K562 (cell line): ENCODE data around the gene NAPEPLD. TPM values are rescaled to one million over a fixed set of nuclear protein-coding genes. Genes with fewer than 3 reads are reported as not detected.

ENCODE experiments used
- ATF6 ChIP-seq: sonication (generic); formaldehyde crosslinking; IDR thresholded peaks from 2 replicates; pipeline ENCODE4 v1.4.0; 2020; ENCODE audit warnings: mild to moderate bottlenecking, missing genetic modification reagents
- ATF7 ChIP-seq: fragments of 450-650 bp; IDR thresholded peaks from 2 replicates; pipeline ENCODE4 v1.7.1; 2014; ENCODE audit warnings: mild to moderate bottlenecking, moderate library complexity
- CHD4 ChIP-seq: fragments of 200-600 bp; sonication (generic); IDR thresholded peaks from 3 replicates; pipeline ENCODE4 v1.6.1; 2012; ENCODE audit warnings: low read depth, mild to moderate bottlenecking, mixed read lengths, low read length, inconsistent platforms; ENCODE audit not compliant: insufficient read depth, insufficient replicate concordance, poor library complexity, severe bottlenecking
- DDX20 ChIP-seq: fragments of 450-650 bp; IDR thresholded peaks from 2 replicates; pipeline ENCODE4 v1.6.1; 2016; ENCODE audit warnings: missing genetic modification characterization, low read depth, mild to moderate bottlenecking, missing compliant biosample characterization, moderate library complexity
- EWSR1 ChIP-seq: fragments of 450-650 bp; IDR thresholded peaks from 2 replicates; pipeline ENCODE4 v1.6.1; 2018; ENCODE audit warnings: borderline replicate concordance, mild to moderate bottlenecking, low read depth, moderate library complexity; ENCODE audit not compliant: partially characterized antibody
- HOXB6 ChIP-seq: fragments of 250-450 bp; sonication (Bioruptor Pico); IDR thresholded peaks from 2 replicates; pipeline ENCODE4 v1.5.1; 2022; ENCODE audit warnings: mild to moderate bottlenecking, borderline replicate concordance
- KDM2B ChIP-seq: fragments of 250-450 bp; sonication (Bioruptor Pico); IDR thresholded peaks from 2 replicates; pipeline ENCODE4 v1.8.0; 2021; ENCODE audit warnings: mild to moderate bottlenecking, moderate library complexity
- KLF1 ChIP-seq: fragments of 450-650 bp; IDR thresholded peaks from 2 replicates; pipeline ENCODE4 v1.6.1; 2016; ENCODE audit warnings: missing genetic modification characterization, missing compliant biosample characterization
- PTBP1 ChIP-seq: fragments of 200-400 bp; formaldehyde crosslinking; IDR thresholded peaks from 2 replicates; pipeline ENCODE4 v1.6.1; 2017; ENCODE audit warnings: low read depth, low read length
- SMARCA4 ChIP-seq: fragments of 450-650 bp; IDR thresholded peaks from 2 replicates; pipeline ENCODE4 v1.6.1; 2016
- TRIM28 ChIP-seq: fragments of 450-650 bp; IDR thresholded peaks from 2 replicates; pipeline ENCODE4 v1.6.1; 2017
- polyA plus RNA-seq, 8 experiments: library from polyadenylated mRNA; depleted of rRNA in 4 of 8; stranded (reverse) in 5 of 8; unstranded in 3 of 8; fragments of >200 nt; fragmentation: Nextera tagmentation in 2 of 8; fragmentation: Illumina TruSeq in 1 of 8; extraction: Ambion mirVana in 2 of 8; extraction: Trizol in 1 of 8; gene quantifications; 2 replicates each; pipeline versions ENCODE4 v1.2.1 to v1.2.3, GENCODE V29; 2011 to 2014; ENCODE audit warnings: inconsistent platforms in 1 of 8, missing spikeins in 1 of 8
- total RNA-seq, 7 experiments: library from RNA; depleted of rRNA in 6 of 7; stranded (reverse); fragments of >200 nt in 6 of 7; fragmentation: Illumina TruSeq in 2 of 7; extraction: Trizol in 2 of 7; gene quantifications; 2 replicates each; pipeline versions ENCODE4 v1.2.1 to v1.2.3, GENCODE V29; 2011 to 2021; ENCODE audit warnings: low replicate concordance in 1 of 7
- TF ChIP-seq, protein P1 (sequence below): sonication (generic); formaldehyde crosslinking; IDR thresholded peaks from 2 replicates; pipeline ENCODE4 v1.8.0; 2022; ENCODE audit warnings: mild to moderate bottlenecking, missing genetic modification reagents
- TF ChIP-seq, protein P2 (sequence below): fragments of 450-650 bp; IDR thresholded peaks from 2 replicates; pipeline ENCODE4 v1.6.1; 2016; ENCODE audit warnings: antibody characterized with exemption
- TF ChIP-seq, protein P3 (sequence below): sonication (generic); formaldehyde crosslinking; IDR thresholded peaks from 2 replicates; pipeline ENCODE4 v1.8.0; 2022; ENCODE audit warnings: missing genetic modification reagents, mild to moderate bottlenecking, moderate library complexity, borderline replicate concordance

NAPEPLD gene
- total and polyA plus RNA-seq, 9 of the 15 experiments (the other 6 are each of a cell fraction or from before 2014, with no cell fraction given): 3.2 to 11.0 (median 7.5) TPM

- TF ChIP-seq, protein P1, sequence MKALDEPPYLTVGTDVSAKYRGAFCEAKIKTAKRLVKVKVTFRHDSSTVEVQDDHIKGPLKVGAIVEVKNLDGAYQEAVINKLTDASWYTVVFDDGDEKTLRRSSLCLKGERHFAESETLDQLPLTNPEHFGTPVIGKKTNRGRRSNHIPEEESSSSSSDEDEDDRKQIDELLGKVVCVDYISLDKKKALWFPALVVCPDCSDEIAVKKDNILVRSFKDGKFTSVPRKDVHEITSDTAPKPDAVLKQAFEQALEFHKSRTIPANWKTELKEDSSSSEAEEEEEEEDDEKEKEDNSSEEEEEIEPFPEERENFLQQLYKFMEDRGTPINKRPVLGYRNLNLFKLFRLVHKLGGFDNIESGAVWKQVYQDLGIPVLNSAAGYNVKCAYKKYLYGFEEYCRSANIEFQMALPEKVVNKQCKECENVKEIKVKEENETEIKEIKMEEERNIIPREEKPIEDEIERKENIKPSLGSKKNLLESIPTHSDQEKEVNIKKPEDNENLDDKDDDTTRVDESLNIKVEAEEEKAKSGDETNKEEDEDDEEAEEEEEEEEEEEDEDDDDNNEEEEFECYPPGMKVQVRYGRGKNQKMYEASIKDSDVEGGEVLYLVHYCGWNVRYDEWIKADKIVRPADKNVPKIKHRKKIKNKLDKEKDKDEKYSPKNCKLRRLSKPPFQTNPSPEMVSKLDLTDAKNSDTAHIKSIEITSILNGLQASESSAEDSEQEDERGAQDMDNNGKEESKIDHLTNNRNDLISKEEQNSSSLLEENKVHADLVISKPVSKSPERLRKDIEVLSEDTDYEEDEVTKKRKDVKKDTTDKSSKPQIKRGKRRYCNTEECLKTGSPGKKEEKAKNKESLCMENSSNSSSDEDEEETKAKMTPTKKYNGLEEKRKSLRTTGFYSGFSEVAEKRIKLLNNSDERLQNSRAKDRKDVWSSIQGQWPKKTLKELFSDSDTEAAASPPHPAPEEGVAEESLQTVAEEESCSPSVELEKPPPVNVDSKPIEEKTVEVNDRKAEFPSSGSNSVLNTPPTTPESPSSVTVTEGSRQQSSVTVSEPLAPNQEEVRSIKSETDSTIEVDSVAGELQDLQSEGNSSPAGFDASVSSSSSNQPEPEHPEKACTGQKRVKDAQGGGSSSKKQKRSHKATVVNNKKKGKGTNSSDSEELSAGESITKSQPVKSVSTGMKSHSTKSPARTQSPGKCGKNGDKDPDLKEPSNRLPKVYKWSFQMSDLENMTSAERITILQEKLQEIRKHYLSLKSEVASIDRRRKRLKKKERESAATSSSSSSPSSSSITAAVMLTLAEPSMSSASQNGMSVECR (CRISPR knock-in tag): peak; percentile 96
- TF ChIP-seq CHD4 (peak; percentile 68), KLF1 (tag) (peak; percentile 81), DDX20 (tag) (no peak), TRIM28 (peak; percentile 50; the same call in 1 of the 2 replicates), HOXB6 (no peak), EWSR1 (no peak), ATF7 (peak; percentile 73), KDM2B (CRISPR knock-in tag) (no peak), SMARCA4 (peak; percentile 54; the same call in 1 of the 2 replicates), PTBP1 (peak; percentile 99), ATF6 (no peak)
- TF ChIP-seq, protein P2, sequence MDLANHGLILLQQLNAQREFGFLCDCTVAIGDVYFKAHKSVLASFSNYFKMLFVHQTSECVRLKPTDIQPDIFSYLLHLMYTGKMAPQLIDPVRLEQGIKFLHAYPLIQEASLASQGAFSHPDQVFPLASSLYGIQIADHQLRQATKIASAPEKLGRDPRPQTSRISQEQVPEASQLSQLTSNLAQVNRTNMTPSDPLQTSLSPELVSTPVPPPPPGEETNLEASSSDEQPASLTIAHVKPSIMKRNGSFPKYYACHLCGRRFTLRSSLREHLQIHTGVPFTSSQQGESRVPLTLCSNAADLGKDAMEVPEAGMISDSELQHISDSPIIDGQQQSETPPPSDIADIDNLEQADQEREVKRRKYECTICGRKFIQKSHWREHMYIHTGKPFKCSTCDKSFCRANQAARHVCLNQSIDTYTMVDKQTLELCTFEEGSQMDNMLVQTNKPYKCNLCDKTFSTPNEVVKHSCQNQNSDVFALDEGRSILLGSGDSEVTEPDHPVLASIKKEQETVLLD: peak; percentile 85; the same call in 1 of the 2 replicates
- TF ChIP-seq, protein P3, sequence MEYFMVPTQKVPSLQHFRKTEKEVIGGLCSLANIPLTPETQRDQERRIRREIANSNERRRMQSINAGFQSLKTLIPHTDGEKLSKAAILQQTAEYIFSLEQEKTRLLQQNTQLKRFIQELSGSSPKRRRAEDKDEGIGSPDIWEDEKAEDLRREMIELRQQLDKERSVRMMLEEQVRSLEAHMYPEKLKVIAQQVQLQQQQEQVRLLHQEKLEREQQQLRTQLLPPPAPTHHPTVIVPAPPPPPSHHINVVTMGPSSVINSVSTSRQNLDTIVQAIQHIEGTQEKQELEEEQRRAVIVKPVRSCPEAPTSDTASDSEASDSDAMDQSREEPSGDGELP (CRISPR knock-in tag): peak; percentile 82
Measured at GRCh38 chr7:103074519-103075336, 74.2 kb downstream of the NAPEPLD start, which contains the start of the genes ARMC10 and FBXL13 (continued).
